Ishikawa (cell line): ENCODE data around the gene LINGO3.

Source experiments
- EP300 ChIP-seq: IDR thresholded peaks from 2 replicates; pipeline ENCODE4 v1.6.1; 2012; ENCODE audit warnings: borderline replicate concordance
- RAD21 ChIP-seq: IDR thresholded peaks from 2 replicates; pipeline ENCODE4 v1.6.1; 2012; ENCODE audit warnings: low read depth
- YY1 ChIP-seq: IDR thresholded peaks from 2 replicates; pipeline ENCODE4 v1.6.1; 2012; ENCODE audit warnings: low read depth

DNA sequence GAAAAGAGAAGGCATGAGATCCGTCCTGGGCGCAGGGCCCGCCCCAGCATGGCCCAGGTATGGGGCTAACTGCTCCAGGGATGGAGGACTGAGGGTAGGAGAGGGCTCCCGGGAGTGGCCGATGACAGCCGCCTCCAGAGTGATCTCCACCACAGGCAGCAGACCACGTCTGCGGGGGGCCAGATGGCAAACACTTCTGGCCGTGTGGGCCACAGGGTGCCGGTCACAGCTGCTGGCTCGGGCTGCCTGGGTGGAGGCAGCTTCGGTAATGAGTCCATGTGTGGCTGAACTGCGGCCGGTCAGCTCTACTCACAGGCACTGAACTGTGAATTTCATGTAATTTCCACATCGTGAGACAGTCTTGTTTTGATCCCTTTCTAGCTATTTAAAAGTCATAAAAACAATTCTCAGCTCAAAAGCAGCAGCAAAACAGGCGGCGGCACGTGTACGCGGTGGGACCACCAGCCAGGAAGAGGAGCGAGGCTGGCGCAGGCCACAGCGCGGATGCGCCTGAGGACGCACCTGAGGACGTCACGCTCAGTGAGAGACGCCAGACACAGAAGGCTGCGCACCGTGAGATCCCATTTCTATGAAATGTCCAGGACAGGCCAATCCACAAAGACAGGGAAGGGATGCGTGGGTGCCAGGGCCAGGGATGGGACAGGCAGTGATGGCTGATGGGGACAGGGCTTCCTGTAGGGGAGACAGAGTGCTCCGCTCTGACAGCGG lies 16.4 kb upstream of the LINGO3 start:
- TF ChIP-seq YY1, result no peak
- no peak for TF ChIP-seq RAD21
- TF ChIP-seq EP300, result no peak
